Mesenchymal stem cell (in vitro differentiated cells and primary cell): ENCODE data around the gene ZNF236.
A peak's percentile ranks its signal among the peaks of the same experiment; 100 is the strongest.

Experiments used
- DNase-seq: peaks from one replicate; pipeline ENCODE4 v3.0.0-alpha.2; 2013
- H2AFZ ChIP-seq: one replicate; pipeline ENCODE4 v1.6.1; 2013; ENCODE audit warnings: low read depth, mild to moderate bottlenecking, control low read depth, inconsistent platforms, low read length, moderate library complexity
- H2AK5ac ChIP-seq: 2 replicates; pipeline ENCODE4 v1.6.1; 2013; ENCODE audit warnings: low read length, moderate library complexity, mild to moderate bottlenecking, inconsistent platforms; ENCODE audit not compliant: severe bottlenecking
- H2BK120ac ChIP-seq: one replicate; pipeline ENCODE4 v1.6.1; 2013; ENCODE audit warnings: low read depth, mild to moderate bottlenecking, inconsistent platforms, low read length, moderate library complexity
- H2BK12ac ChIP-seq, 2 experiments: one replicate each; pipeline ENCODE4 v1.6.1; 2013; ENCODE audit warnings: inconsistent platforms in 2 of 2, low read length in 2 of 2, mild to moderate bottlenecking in 2 of 2, moderate library complexity in 2 of 2, control low read depth in 1 of 2
- H2BK15ac ChIP-seq: one replicate; pipeline ENCODE4 v1.6.1; 2013; ENCODE audit warnings: mild to moderate bottlenecking, low read depth, inconsistent platforms; ENCODE audit not compliant: poor library complexity, severe bottlenecking
- H2BK5ac ChIP-seq: 2 replicates; pipeline ENCODE4 v1.6.1; 2013; ENCODE audit warnings: low read depth, mild to moderate bottlenecking, low read length, control low read depth, inconsistent platforms; ENCODE audit not compliant: poor library complexity, severe bottlenecking
- H3K14ac ChIP-seq, 2 experiments: one replicate each; pipeline ENCODE4 v1.6.1; 2013; ENCODE audit warnings: inconsistent platforms in 2 of 2, low read length in 2 of 2, control low read depth in 1 of 2, mild to moderate bottlenecking in 1 of 2, moderate library complexity in 1 of 2
- H3K18ac ChIP-seq, 2 experiments: one replicate each; pipeline ENCODE4 v1.6.1; 2013; ENCODE audit warnings: inconsistent platforms in 2 of 2, low read length in 2 of 2, control low read depth in 1 of 2, low read depth in 1 of 2, mild to moderate bottlenecking in 1 of 2
- H3K23ac ChIP-seq, 2 experiments: one replicate each; pipeline ENCODE4 v1.6.1; 2013; ENCODE audit warnings: inconsistent platforms in 2 of 2, low read length in 2 of 2, mild to moderate bottlenecking in 2 of 2, moderate library complexity in 2 of 2, control low read depth in 1 of 2
- H3K27ac ChIP-seq: 2 replicates; pipeline ENCODE4 v1.5.1; 2013; ENCODE audit warnings: mild to moderate bottlenecking, moderate library complexity, low read length, control low read depth, inconsistent platforms; ENCODE audit not compliant: poor library complexity, severe bottlenecking
- H3K27me3 ChIP-seq, 2 experiments: 2 replicates each; pipeline versions ENCODE4 v1.6.1 to v1.7.0; 2013; ENCODE audit warnings: low read length in 2 of 2, mild to moderate bottlenecking in 2 of 2, moderate library complexity in 2 of 2, control low read depth in 1 of 2, inconsistent platforms in 1 of 2; ENCODE audit not compliant: control insufficient read depth in 1 of 2, insufficient read depth in 1 of 2
- H3K36me3 ChIP-seq, 2 experiments: 2 replicates each; pipeline versions ENCODE4 v1.6.1 to v1.7.0; 2013; ENCODE audit warnings: low read length in 2 of 2, control low read depth in 1 of 2, inconsistent platforms in 1 of 2, low read depth in 1 of 2, mild to moderate bottlenecking in 1 of 2; ENCODE audit not compliant: insufficient read depth in 2 of 2, control insufficient read depth in 1 of 2
- H3K4ac ChIP-seq, 2 experiments: one replicate each; pipeline ENCODE4 v1.6.1; 2013; ENCODE audit warnings: inconsistent platforms in 2 of 2, low read length in 2 of 2, mild to moderate bottlenecking in 2 of 2, moderate library complexity in 2 of 2, control low read depth in 1 of 2, low read depth in 1 of 2
- H3K4me1 ChIP-seq: 2 replicates; pipeline ENCODE4 v1.6.1; 2013; ENCODE audit warnings: low read depth, low read length, control low read depth; ENCODE audit not compliant: control insufficient read depth, insufficient read depth
- H3K4me2 ChIP-seq: 2 replicates; pipeline ENCODE4 v1.6.1; 2013; ENCODE audit warnings: low read length, mild to moderate bottlenecking, inconsistent platforms; ENCODE audit not compliant: poor library complexity, severe bottlenecking
- H3K4me3 ChIP-seq, 2 experiments: 2 replicates each; pipeline versions ENCODE4 v1.5.1 to v1.7.0; 2013; ENCODE audit warnings: low read length in 2 of 2, mild to moderate bottlenecking in 2 of 2, control low read depth in 1 of 2, low read depth in 1 of 2; ENCODE audit not compliant: insufficient read depth in 1 of 2
- H3K79me1 ChIP-seq: replicated peaks from 2 replicates; pipeline ENCODE4 v1.6.1; 2013; ENCODE audit warnings: mild to moderate bottlenecking, control low read depth, low read length, inconsistent platforms; ENCODE audit not compliant: poor library complexity, severe bottlenecking
- H3K9ac ChIP-seq: 2 replicates; pipeline ENCODE4 v1.7.0; 2013; ENCODE audit warnings: mild to moderate bottlenecking, low read length, moderate library complexity
- H3K9me3 ChIP-seq: 2 replicates; pipeline ENCODE4 v1.7.0; 2013; ENCODE audit warnings: mild to moderate bottlenecking, low read length; ENCODE audit not compliant: control insufficient read depth
- H4K8ac ChIP-seq: one replicate; pipeline ENCODE4 v1.6.1; 2013; ENCODE audit warnings: inconsistent platforms, mild to moderate bottlenecking, low read length, moderate library complexity
- H4K91ac ChIP-seq: one replicate; pipeline ENCODE4 v1.6.1; 2013; ENCODE audit warnings: mild to moderate bottlenecking, low read length, inconsistent platforms
- WGBS: methylation state at CpG from one replicate; pipeline ENCODE4 v1.1.7; 2013; ENCODE audit warnings: mixed read lengths; 5-methylcytosine and 5-hydroxymethylcytosine counted together

Gene ZNF236

GRCh38 chr18:76979111-76979751 is 156.9 kb downstream of the ZNF236 start:
- Histone ChIP-seq H4K91ac (no peak overlapping the region), H3K4me2 (no peak overlapping the region), H2AK5ac (no peak overlapping the region), H2BK5ac (no peak overlapping the region), H3K27me3 (no peaks in the 10 kb centered on the region), H2BK15ac (no peak overlapping the region), H3K4me3 (no peak overlapping the region), H3K4me1 (peaks cover 7% of the 10 kb centered on the region), H2BK120ac (no peak overlapping the region), H3K4ac (no peak overlapping the region), H2AFZ (no peak overlapping the region), H3K9ac (no peak overlapping the region), H4K8ac (no peak overlapping the region), H3K9me3 (no peaks in the 10 kb centered on the region), H3K36me3 (peaks cover 18 to 21% of the 10 kb centered on the region in 2 experiments), H3K18ac (no peak overlapping the region), H3K27ac (no peak overlapping the region), H2BK12ac (no peak overlapping the region), H3K23ac (no peak overlapping the region), H3K79me1 (no peaks in the 10 kb centered on the region), H3K14ac (no peak overlapping the region)
- DNase-seq = no peak
- WGBS = 96% methylated on average over 31 of the region's 31 CpGs

DNA sequence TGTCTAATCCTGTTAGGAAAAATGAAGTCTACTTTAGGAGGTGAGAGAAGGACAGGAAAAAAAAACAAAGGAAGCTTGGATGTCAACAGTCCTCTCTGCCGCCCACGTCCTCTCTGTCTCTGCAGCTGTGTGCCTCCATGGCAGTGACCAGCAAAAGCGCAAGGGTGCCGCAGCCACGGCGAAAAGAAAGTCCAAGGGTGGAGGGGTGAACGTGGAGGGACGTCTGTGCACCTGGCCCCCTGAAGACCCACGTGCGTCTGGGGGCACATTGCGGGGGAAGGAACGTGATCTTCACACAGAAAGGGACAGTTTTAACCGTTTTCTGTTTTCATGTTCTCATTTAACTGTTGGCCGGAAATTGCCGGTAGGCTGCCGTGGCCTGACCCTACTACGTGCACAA is 157.5 kb downstream of the ZNF236 start:
- Histone ChIP-seq H2BK120ac (no peak overlapping the region), H3K14ac (no peak overlapping the region), H3K9ac (no peak overlapping the region), H2BK5ac (no peak overlapping the region), H3K4me3 (peak overlapping the region in 1 of 2 experiments; percentile 18), H3K23ac (no peak overlapping the region), H3K9me3 (no peaks in the 10 kb centered on the region), H3K27ac (no peak overlapping the region), H2BK12ac (no peak overlapping the region), H3K18ac (no peak overlapping the region), H2AK5ac (no peak overlapping the region), H3K4me2 (no peak overlapping the region), H3K4me1 (peaks cover 9% of the 10 kb centered on the region), H4K8ac (no peak overlapping the region), H2AFZ (no peak overlapping the region), H3K27me3 (no peaks in the 10 kb centered on the region), H3K79me1 (no peaks in the 10 kb centered on the region), H3K36me3 (peaks cover 15 to 18% of the 10 kb centered on the region in 2 experiments), H2BK15ac (no peak overlapping the region), H4K91ac (no peak overlapping the region), H3K4ac (no peak overlapping the region)
- no peak for DNase-seq
- 93% methylated on average over 17 of the region's 17 CpGs for WGBS

DNA sequence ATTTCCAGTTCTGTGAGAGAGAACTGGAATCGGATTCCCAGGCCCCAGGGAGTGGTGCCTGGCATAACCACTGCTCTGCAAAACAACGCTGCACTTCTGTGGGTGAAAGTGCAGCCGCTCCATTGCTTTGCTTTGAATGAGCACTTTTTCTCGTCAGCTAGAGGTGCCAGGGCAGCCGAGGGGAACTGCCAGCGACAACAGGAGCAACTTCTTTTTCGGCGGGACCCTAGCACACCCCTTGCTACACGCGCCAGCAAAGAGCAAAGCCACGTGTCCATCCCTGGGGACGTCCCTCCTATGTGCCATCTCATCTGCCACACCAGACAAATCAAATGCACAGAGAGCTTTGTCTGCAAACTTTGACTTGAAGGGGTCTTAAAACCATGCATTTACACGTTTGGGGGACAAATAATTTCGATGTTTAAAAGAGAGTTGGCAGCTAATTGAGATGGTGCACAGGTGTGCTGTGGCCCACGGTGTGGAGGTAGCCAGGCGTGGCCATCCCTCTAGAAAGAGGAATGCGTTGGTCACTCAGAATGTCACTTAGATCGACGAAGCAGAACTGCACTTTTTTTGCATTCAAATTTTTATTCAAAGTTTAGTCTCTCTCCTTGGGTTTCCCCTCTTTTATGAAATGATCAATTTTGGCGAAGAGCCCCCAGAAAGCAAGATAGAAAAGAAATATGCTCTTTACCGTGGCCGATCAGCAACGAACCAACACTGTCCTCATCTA is 158.5 kb downstream of the ZNF236 start:
- Histone ChIP-seq H2AK5ac (no peak overlapping the region), H3K4me2 (no peak overlapping the region), H3K4me1 (peaks cover 9% of the 10 kb centered on the region), H3K4me3 (no peak overlapping the region), H2BK12ac (no peak overlapping the region), H3K14ac (no peak overlapping the region), H2BK120ac (no peak overlapping the region), H4K8ac (no peak overlapping the region), H3K36me3 (peaks cover 14 to 18% of the 10 kb centered on the region in 2 experiments), H3K27me3 (no peaks in the 10 kb centered on the region), H3K27ac (no peak overlapping the region), H3K9me3 (no peaks in the 10 kb centered on the region), H2BK5ac (no peak overlapping the region), H3K79me1 (no peaks in the 10 kb centered on the region), H3K18ac (no peak overlapping the region), H3K4ac (no peak overlapping the region), H4K91ac (no peak overlapping the region), H2AFZ (no peak overlapping the region), H3K9ac (no peak overlapping the region), H2BK15ac (no peak overlapping the region), H3K23ac (no peak overlapping the region)
- DNase-seq = no peak
- WGBS = 88% methylated on average over 23 of the region's 23 CpGs

DNA sequence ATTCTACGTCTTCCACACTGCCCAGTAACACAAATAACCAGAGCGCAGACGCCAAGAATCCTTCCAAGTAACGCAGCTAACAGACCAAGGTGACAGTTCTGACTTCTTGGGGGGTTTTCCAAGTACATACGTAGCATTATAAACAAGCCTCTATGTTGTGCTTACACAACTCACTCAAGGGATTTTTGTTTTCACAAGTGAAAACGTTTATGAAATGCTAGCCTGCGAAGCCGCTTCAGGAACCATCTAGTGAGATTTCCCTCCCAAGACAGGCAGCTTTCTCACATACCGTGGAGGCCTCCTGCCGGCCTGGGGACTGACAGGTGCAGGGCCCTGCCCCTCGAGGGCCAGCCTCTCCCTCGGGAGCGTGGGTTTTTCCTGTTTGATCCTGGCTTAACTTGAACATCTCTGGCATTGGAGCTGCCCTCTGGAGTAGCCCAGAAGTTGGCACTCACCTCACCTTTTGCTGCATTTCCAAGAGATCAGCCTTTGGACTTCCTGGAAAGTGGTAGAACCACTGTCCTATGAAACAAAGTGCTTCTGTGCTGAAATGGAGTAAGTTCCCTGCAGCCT is 159.1 kb downstream of the ZNF236 start:
- H3K14ac ChIP-seq = no peak overlapping the region
- no peaks in the 10 kb centered on the region for H3K27me3 ChIP-seq
- H2AK5ac ChIP-seq = no peak overlapping the region
- no peak overlapping the region for H3K23ac ChIP-seq
- H2BK15ac ChIP-seq = no peak overlapping the region
- H3K4me1 ChIP-seq = peaks cover 9% of the 10 kb centered on the region
- H2BK12ac ChIP-seq = no peak overlapping the region
- H3K27ac ChIP-seq = no peak overlapping the region
- 68% methylated on average over 13 of the region's 13 CpGs for WGBS
- no peak overlapping the region for H4K91ac ChIP-seq
- no peak overlapping the region for H2BK5ac ChIP-seq
- no peak overlapping the region for H3K4me3 ChIP-seq
- H3K9me3 ChIP-seq = no peaks in the 10 kb centered on the region
- H2AFZ ChIP-seq = no peak overlapping the region
- no peak overlapping the region for H3K18ac ChIP-seq
- H3K36me3 ChIP-seq = peaks cover 14 to 18% of the 10 kb centered on the region in 2 experiments
- H3K4me2 ChIP-seq = no peak overlapping the region
- no peak overlapping the region for H3K9ac ChIP-seq
- no peak for DNase-seq
- H3K79me1 ChIP-seq = no peaks in the 10 kb centered on the region
- no peak overlapping the region for H2BK120ac ChIP-seq
- H3K4ac ChIP-seq = no peak overlapping the region
- no peak overlapping the region for H4K8ac ChIP-seq
